Thymus (tissue), 11 donors: ENCODE measurements around the gene FREM2. TPM values are rescaled to one million over a fixed set of nuclear protein-coding genes. Genes with fewer than 3 reads are reported as not detected.
A peak's percentile ranks its signal among the peaks of the same experiment; 100 is the strongest.

Experiments used
- DNase-seq, 9 donors: peaks; one replicate each; pipeline ENCODE4 v3.0.0-alpha.2; 2013; ENCODE audit warnings: low spot score in 9 of 9, low read depth in 6 of 9, missing footprints in 1 of 9
- H3K27ac ChIP-seq, 2 donors: one replicate each; pipeline ENCODE4 v1.5.1; 2013; ENCODE audit warnings: control low read depth in 1 of 2, low read depth in 1 of 2, low read length in 1 of 2, mild to moderate bottlenecking in 1 of 2, moderate library complexity in 1 of 2
- H3K27me3 ChIP-seq, 2 donors: one replicate each; pipeline ENCODE4 v1.5.1; 2013; ENCODE audit warnings: low read length in 1 of 2; ENCODE audit not compliant: control insufficient read depth in 2 of 2, insufficient read depth in 1 of 2
- H3K36me3 ChIP-seq, 2 donors: one replicate each; pipeline ENCODE4 v1.5.1; 2013; ENCODE audit warnings: low read length in 1 of 2, mild to moderate bottlenecking in 1 of 2, moderate library complexity in 1 of 2; ENCODE audit not compliant: control insufficient read depth in 2 of 2, insufficient read depth in 2 of 2
- H3K4me1 ChIP-seq, 2 donors: one replicate each; pipeline ENCODE4 v1.5.1; 2013; ENCODE audit warnings: low read length in 2 of 2; ENCODE audit not compliant: control insufficient read depth in 2 of 2, insufficient read depth in 2 of 2
- H3K4me3 ChIP-seq, 2 donors: one replicate each; pipeline ENCODE4 v1.5.1; 2013; ENCODE audit warnings: low read length in 2 of 2, control low read depth in 1 of 2, mild to moderate bottlenecking in 1 of 2
- H3K9me3 ChIP-seq, 2 donors: one replicate each; pipeline ENCODE4 v1.5.1; 2013; ENCODE audit warnings: low read length in 1 of 2, mild to moderate bottlenecking in 1 of 2; ENCODE audit not compliant: control insufficient read depth in 2 of 2, insufficient read depth in 1 of 2
- WGBS: extraction: QIAGEN DNeasy Blood & Tissue Kit; methylation state at CpG from one replicate; pipeline ENCODE4 v1.1.7; 2013; 5-methylcytosine and 5-hydroxymethylcytosine counted together
- polyA plus RNA-seq: library from polyadenylated mRNA; stranded (reverse); fragments of 200-250 nt; gene quantifications from one replicate; pipeline ENCODE4 v1.2.3, GENCODE V29; 2013
- total RNA-seq: library from RNA; stranded (reverse); fragments of 120-200 nt; gene quantifications from one replicate; pipeline ENCODE4 v1.2.4, GENCODE V29; 2013
- donor health status: healthy.

Gene FREM2
- total and polyA plus RNA-seq, 2 donors: 0.16 to 1.9 TPM

GRCh38 chr13:38883783-38884182 lies 196.9 kb downstream of the FREM2 start:
- Histone ChIP-seq H3K4me3 (no peak overlapping the region), H3K36me3 (no peaks in the 10 kb centered on the region), H3K9me3 (no peaks in the 10 kb centered on the region), H3K27ac (no peak overlapping the region), H3K27me3 (no peaks in the 10 kb centered on the region), H3K4me1 (no peaks in the 10 kb centered on the region)
- DNase-seq: no peak
- WGBS: 72% methylated on average over 2 of the region's 2 CpGs

- H3K27me3 ChIP-seq: no peaks in the 10 kb centered on the region
- no peaks in the 10 kb centered on the region for H3K9me3 ChIP-seq
- no peaks in the 10 kb centered on the region for H3K4me1 ChIP-seq
- WGBS: 75% methylated on average over 4 of the region's 4 CpGs
- H3K36me3 ChIP-seq: no peaks in the 10 kb centered on the region
- no peak overlapping the region for H3K27ac ChIP-seq
- no peak for DNase-seq
- H3K4me3 ChIP-seq: no peak overlapping the region
Observed at GRCh38 chr13:38888309-38888708, 201.4 kb downstream of the FREM2 start.

GRCh38 chr13:38895075-38895474 lies 208.2 kb downstream of the FREM2 start:
- Histone ChIP-seq H3K4me3 (no peak overlapping the region), H3K27ac (no peak overlapping the region), H3K36me3 (no peaks in the 10 kb centered on the region), H3K27me3 (no peaks in the 10 kb centered on the region), H3K4me1 (no peaks in the 10 kb centered on the region), H3K9me3 (no peaks in the 10 kb centered on the region)
- WGBS: 90% methylated on average over 1 of the region's 1 CpG
- no peak for DNase-seq

- no peak for DNase-seq
- 87% methylated on average over 6 of the region's 6 CpGs for WGBS
- H3K36me3 ChIP-seq: no peaks in the 10 kb centered on the region
Observed at GRCh38 chr13:38897521-38897920, 210.6 kb downstream of the FREM2 start.

GRCh38 chr13:38898481-38898880 lies 211.6 kb downstream of the FREM2 start:
- Histone ChIP-seq H3K36me3 (no peaks in the 10 kb centered on the region), H3K27ac (no peak overlapping the region), H3K4me3 (no peak overlapping the region), H3K27me3 (no peaks in the 10 kb centered on the region), H3K4me1 (no peaks in the 10 kb centered on the region), H3K9me3 (no peaks in the 10 kb centered on the region)
- DNase-seq: no peak
- WGBS: 91% methylated on average over 2 of the region's 2 CpGs

More at GRCh38 chr13:38897521-38897920, 210.6 kb downstream of the FREM2 start:
- no peaks in the 10 kb centered on the region for H3K9me3 ChIP-seq
- H3K4me3 ChIP-seq: no peak overlapping the region
- H3K27me3 ChIP-seq: no peaks in the 10 kb centered on the region
- H3K4me1 ChIP-seq: no peaks in the 10 kb centered on the region
- H3K27ac ChIP-seq: no peak overlapping the region

GRCh38 chr13:38899571-38899970 lies 212.7 kb downstream of the FREM2 start:
- H3K27me3 ChIP-seq: no peaks in the 10 kb centered on the region
- no peak overlapping the region for H3K4me3 ChIP-seq
- H3K36me3 ChIP-seq: no peaks in the 10 kb centered on the region
- no peak overlapping the region for H3K27ac ChIP-seq
- 94% methylated on average over 4 of the region's 4 CpGs for WGBS
- H3K4me1 ChIP-seq: no peaks in the 10 kb centered on the region
- DNase-seq: no peak
- no peaks in the 10 kb centered on the region for H3K9me3 ChIP-seq

GRCh38 chr13:38900188-38900587 lies 213.3 kb downstream of the FREM2 start:
- 90% methylated on average over 3 of the region's 3 CpGs for WGBS
- no peak for DNase-seq

GRCh38 chr13:38902551-38902950 lies 215.7 kb downstream of the FREM2 start:
- WGBS: 93% methylated on average over 1 of the region's 1 CpG
- no peaks in the 10 kb centered on the region for H3K27me3 ChIP-seq
- H3K4me3 ChIP-seq: no peak overlapping the region
- H3K36me3 ChIP-seq: no peaks in the 10 kb centered on the region
- no peaks in the 10 kb centered on the region for H3K9me3 ChIP-seq
- peak in 1 of 9 donors; percentile 3 for DNase-seq
- H3K4me1 ChIP-seq: no peaks in the 10 kb centered on the region
- H3K27ac ChIP-seq: no peak overlapping the region

More at GRCh38 chr13:38900188-38900587, 213.3 kb downstream of the FREM2 start:
- H3K27me3 ChIP-seq: no peaks in the 10 kb centered on the region
- H3K4me1 ChIP-seq: no peaks in the 10 kb centered on the region
- H3K36me3 ChIP-seq: no peaks in the 10 kb centered on the region
- H3K9me3 ChIP-seq: no peaks in the 10 kb centered on the region
- no peak overlapping the region for H3K4me3 ChIP-seq
- no peak overlapping the region for H3K27ac ChIP-seq

GRCh38 chr13:38905081-38905480 lies 218.2 kb downstream of the FREM2 start:
- H3K27ac ChIP-seq: no peak overlapping the region

GRCh38 chr13:38905861-38906260 lies 219.0 kb downstream of the FREM2 start:
- Histone ChIP-seq H3K36me3 (no peaks in the 10 kb centered on the region), H3K4me3 (no peak overlapping the region), H3K27ac (no peak overlapping the region), H3K27me3 (no peaks in the 10 kb centered on the region), H3K9me3 (no peaks in the 10 kb centered on the region), H3K4me1 (no peaks in the 10 kb centered on the region)
- WGBS: 91% methylated on average over 1 of the region's 1 CpG
- no peak for DNase-seq

More at GRCh38 chr13:38905081-38905480, 218.2 kb downstream of the FREM2 start:
- Histone ChIP-seq H3K9me3 (no peaks in the 10 kb centered on the region), H3K36me3 (no peaks in the 10 kb centered on the region), H3K4me3 (no peak overlapping the region), H3K27me3 (no peaks in the 10 kb centered on the region), H3K4me1 (no peaks in the 10 kb centered on the region)
- WGBS: 85% methylated on average over 3 of the region's 3 CpGs
- DNase-seq: no peak
